DMS 273 treated with DMSO at 0.1 percent for 48 hours (cell line): ENCODE data around the gene SLC6A1.
"Not testable (repeated sequence)": the region's sequence is repeated elsewhere in the genome, so short reads cannot be mapped to it uniquely, and the experiment has no call there.

Source experiments
- DNase-seq: peaks from one replicate; lab custom pipeline; 2025; lab: John Stamatoyannopoulos, UW

SLC6A1 gene

GRCh38 chr3:11059799-11060115, 67.2 kb downstream of the SLC6A1 start:
- DNase-seq = no peak

- DNase-seq = no peak
Measured at GRCh38 chr3:11060500-11061251, 68.1 kb downstream of the SLC6A1 start.

DNA sequence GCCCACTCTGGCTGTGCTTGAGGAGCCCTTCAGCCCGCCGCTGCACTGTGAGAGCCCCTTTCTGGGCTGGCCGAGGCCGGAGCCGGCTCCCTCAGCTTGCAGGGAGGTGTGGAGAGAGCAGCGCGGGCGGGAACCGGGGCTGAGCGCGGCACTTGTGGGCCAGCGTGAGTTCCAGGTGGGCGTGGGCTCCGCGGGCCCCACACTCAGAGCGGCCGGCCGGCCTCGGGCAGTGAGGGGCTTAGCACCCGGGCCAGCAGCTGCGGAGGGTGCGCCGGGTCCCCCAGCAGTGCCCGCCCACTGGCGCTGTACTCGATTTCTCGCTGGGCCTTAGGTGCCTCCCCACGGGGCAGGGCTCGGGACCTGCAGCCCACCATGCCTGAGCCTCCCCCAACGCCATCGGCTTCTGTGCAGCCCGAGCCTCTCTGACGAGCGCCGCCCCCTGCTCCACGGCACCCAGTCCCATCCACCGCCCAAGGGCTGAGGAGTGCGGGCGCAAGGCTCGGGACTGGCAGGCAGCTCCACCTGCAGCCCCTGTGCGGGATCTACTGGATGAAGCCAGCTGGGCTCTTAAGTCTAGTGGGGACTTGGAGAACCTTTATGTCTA, 68.8 kb downstream of the SLC6A1 start:
- not testable (repeated sequence) for DNase-seq

GRCh38 chr3:11062704-11063103, 70.2 kb downstream of the SLC6A1 start:
- no peak for DNase-seq

GRCh38 chr3:11071096-11071755, 78.7 kb downstream of the SLC6A1 start:
- DNase-seq = no peak

DNA sequence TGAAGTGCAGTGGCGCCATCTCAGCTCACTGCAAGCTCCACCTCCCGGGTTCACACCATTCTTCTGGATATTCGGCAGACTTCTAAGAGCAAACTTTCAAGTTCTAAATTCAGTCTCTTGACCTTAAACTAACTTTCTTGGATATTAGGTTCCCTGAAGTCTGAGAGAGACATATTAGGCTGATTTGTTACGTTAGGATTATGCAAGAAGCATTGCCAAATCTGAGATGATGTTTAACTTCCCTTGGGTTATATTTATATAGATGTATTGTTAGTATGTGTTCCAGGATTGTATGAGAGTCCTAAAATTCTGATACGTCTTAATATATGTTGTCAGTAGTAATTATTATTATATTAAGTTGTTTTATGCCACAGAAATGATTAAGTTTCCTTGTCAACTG, 80.1 kb downstream of the SLC6A1 start:
- no peak for DNase-seq

DNA sequence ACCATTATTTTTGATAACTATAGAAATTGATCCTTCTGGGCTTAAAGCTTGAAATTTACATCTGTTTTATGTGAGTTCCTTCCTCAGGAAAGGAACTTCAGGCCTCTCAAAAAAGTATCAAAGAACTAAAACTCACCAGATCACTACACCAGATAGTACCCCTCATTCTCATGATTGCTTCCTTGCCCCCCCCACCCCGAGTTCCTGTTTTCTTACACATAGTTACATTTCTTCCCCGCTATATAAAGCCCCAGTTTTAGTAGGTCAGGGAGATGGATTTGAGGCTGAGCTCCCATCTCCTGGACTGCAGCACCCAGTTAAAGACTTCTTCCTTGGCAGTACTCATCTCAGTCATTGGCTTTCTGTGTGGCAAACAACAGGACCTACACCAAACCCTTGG, 81.5 kb downstream of the SLC6A1 start:
- no peak for DNase-seq

- no peak for DNase-seq
Measured at GRCh38 chr3:11074451-11074850, 81.9 kb downstream of the SLC6A1 start.

DNA sequence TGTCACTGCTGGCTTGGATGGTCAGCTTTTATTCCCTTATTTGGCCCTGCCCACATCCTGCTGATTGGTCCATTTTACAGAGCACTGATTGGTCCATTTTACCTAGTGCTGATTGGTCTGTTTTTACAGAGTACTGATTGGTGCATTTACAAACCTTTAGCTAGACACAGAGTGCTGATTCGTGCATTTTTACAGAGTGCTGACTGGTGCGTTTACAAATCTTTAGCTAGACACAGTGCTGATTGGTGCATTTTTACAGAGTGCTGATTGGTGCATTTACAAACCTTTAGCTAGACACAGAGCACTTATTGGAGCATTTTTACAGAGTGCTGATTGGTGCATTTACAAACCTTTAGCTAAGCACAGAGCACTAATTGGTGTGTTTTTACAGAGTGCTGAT, 82.6 kb downstream of the SLC6A1 start:
- DNase-seq = not testable (repeated sequence)

GRCh38 chr3:11076711-11077110, 84.2 kb downstream of the SLC6A1 start:
- DNase-seq = no peak

GRCh38 chr3:11077466-11077865, 84.9 kb downstream of the SLC6A1 start:
- DNase-seq = no peak

GRCh38 chr3:11078826-11079515, 86.4 kb downstream of the SLC6A1 start:
- no peak for DNase-seq

DNA sequence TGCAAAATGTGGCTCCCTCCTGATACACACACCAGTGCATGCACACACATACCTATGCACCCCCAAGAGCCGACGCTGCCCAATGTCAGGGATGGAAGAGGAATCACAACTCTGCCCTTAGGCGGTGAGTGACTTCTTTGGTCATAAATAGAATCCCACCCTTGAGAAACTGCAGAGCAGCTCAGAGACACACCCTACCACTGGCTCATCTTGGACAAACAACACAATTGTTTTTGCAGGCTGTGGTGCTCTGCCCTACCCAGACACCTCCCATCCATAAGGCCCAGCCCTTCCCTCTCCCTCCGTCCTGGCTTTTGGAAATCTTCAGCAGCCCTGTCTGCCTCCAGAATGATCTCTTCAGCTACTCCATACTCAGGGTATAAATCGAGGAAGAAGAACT, 87.9 kb downstream of the SLC6A1 start:
- no peak for DNase-seq

DNA sequence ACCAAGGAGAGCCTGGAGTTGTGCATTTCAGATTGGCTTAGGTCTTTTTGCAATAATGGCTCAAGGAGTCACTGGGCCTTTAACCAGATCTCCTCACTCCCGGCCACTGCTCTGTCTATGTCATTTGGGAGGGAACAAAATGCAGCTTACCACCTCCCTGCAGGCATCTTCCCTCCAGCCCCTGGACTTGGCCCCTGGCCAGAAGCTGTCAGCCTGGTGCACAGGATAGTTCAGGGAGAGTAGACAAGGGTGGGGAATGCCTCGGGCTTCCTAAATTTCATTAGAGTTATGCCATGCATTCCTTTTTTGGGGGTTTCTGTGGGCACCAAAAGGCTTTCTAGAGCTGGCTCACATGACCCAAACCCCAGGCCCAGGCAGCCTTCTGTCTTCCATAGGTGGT, 91.5 kb downstream of the SLC6A1 start:
- no peak for DNase-seq

DNA sequence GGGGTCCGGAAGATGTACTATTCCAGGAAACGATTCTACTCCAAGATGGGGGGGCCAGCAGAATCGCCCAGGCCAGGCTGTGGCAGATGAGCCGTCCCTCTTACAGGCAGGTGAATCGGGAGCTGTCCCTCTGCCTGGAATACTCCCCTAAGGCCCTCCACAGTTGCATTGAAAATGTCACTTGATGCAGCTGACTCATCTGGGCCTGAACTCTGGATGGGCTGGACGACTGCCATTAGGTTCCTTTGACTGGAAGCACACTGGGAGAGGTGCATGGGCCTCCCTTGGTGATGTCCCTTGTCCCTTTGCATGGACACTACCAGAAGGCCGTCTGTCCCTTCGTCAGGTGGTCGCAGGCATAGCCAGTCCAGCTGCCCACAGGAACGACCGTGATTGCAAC, 92.1 kb downstream of the SLC6A1 start:
- no peak for DNase-seq

DNA sequence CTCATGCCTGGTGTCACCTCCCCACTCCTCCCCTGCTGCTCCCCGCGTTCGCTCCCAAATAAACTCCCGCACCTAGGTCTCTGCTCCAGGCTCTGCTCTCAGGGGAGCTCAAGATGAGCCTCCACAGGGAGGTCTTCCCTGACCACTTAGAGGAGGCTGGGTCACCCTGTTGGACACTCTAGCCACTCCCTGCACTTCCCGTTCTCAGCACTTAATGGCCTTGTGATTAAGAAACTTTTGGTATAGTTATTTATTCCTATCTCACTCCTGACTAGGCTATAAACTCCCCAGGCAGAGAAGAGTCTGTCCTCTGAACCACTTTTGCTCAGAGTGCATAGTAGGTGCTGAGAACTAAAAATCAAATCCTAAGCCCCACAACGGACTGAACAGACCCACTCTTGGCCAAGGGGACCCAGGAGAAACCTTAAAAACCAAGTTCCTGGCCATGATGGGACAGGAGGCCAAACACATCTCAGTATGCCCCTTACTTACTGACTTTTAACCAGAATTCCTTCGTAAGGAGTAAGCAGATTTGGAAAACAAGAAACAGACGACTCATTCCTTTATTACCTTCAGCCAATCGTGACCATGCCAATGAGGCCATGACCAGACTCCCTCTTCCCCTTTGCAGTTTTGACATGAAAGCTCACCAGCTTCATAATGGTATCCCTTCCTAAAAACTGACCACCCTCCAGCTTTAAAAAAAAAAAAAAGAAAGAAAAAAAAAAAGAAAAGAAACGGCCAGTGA, 92.7 kb downstream of the SLC6A1 start:
- no peak for DNase-seq

DNA sequence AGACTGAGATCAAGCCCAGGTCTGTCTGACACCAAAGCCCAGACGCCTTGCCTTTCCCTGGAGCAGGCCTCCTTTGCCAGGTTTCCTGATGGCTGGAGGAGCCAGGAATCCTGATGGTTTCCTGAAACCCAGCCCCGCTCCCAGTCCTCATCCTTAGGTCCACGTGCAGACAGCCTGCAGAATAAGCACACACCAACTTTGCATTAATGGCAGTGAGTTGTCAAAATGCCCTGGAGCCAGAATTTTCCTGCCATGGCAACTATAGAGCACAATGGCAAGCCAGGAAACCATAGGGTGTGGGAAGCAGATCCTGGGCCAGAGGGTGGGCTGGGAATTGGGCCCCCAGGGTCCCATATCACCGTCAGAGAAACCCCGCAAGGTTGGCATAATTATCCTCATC, 94.3 kb downstream of the SLC6A1 start:
- DNase-seq = no peak

- DNase-seq = no peak
Measured at GRCh38 chr3:11088066-11088465, 95.5 kb downstream of the SLC6A1 start.

- no peak for DNase-seq
Measured at GRCh38 chr3:11088831-11089230, 96.3 kb downstream of the SLC6A1 start.
